ELF-1 (cell line): ENCODE measurements around the gene EFNA4.
"Not testable (repeated sequence)": the region's sequence is repeated elsewhere in the genome, so short reads cannot be mapped to it uniquely, and the experiment has no call there.

Experiments used
- DNase-seq: peaks from one replicate; pipeline ENCODE4 v3.0.0-alpha.2; 2016; ENCODE audit warnings: low read depth, low spot score

Gene EFNA4

GRCh38 chr1:155118090-155118489 lies 54.5 kb downstream of the EFNA4 start:
- DNase-seq: not testable (repeated sequence)
